DND-41 (cell line): ENCODE data around the gene SMURF1.

Experiments
- ATAC-seq: fragments of 200-7000 bp; cut with Tn5 transposase; 3 replicates; pipeline ENCODE4 v1.9.1; 2021; ENCODE audit warnings: low read depth; ENCODE audit not compliant: insufficient read depth
- DNase-seq: peaks from one replicate; pipeline ENCODE4 v3.0.0-alpha.2; 2020
- H2AFZ ChIP-seq: 2 replicates; pipeline ENCODE4 v1.6.0; 2012; ENCODE audit warnings: low read depth, low read length
- H3K27ac ChIP-seq: 2 replicates; pipeline ENCODE4 v1.5.1; 2012; ENCODE audit warnings: low read length, inconsistent platforms
- H3K27me3 ChIP-seq: fragments of 200-600 bp; sonication (generic); 2 replicates; pipeline ENCODE4 v1.6.0; 2012; ENCODE audit warnings: low read length, mild to moderate bottlenecking, inconsistent platforms; ENCODE audit not compliant: insufficient read depth, poor library complexity
- H3K36me3 ChIP-seq: 2 replicates; pipeline ENCODE4 v1.5.1; 2012; ENCODE audit warnings: low read length, inconsistent platforms; ENCODE audit not compliant: insufficient read depth
- H3K4me1 ChIP-seq: 2 replicates; pipeline ENCODE4 v1.5.1; 2012; ENCODE audit warnings: mild to moderate bottlenecking, low read length; ENCODE audit not compliant: insufficient read depth
- H3K4me2 ChIP-seq: 2 replicates; pipeline ENCODE4 v1.6.0; 2012; ENCODE audit warnings: mild to moderate bottlenecking, moderate library complexity, low read length, inconsistent platforms; ENCODE audit not compliant: insufficient read depth
- H3K4me3 ChIP-seq, 2 experiments: fragments of 200-600 bp in 1 of 2; shearing (Covaris generic) in 1 of 2; 2 replicates each; pipeline ENCODE4 v1.5.1; 2012 to 2016; ENCODE audit warnings: inconsistent platforms in 2 of 2, low read length in 2 of 2, mild to moderate bottlenecking in 2 of 2, low read depth in 1 of 2, moderate library complexity in 1 of 2
- H3K79me2 ChIP-seq: 2 replicates; pipeline ENCODE4 v1.6.0; 2012; ENCODE audit warnings: low read length, inconsistent platforms; ENCODE audit not compliant: insufficient read depth
- H3K9ac ChIP-seq: 2 replicates; pipeline ENCODE4 v1.6.0; 2012; ENCODE audit warnings: low read depth, mild to moderate bottlenecking, inconsistent platforms, low read length, moderate library complexity
- H3K9me3 ChIP-seq: 2 replicates; pipeline ENCODE4 v1.5.1; 2012; ENCODE audit warnings: low read length, moderate library complexity, mild to moderate bottlenecking, inconsistent platforms; ENCODE audit not compliant: insufficient read depth, severe bottlenecking
- H4K20me1 ChIP-seq: 2 replicates; pipeline ENCODE4 v1.6.0; 2012; ENCODE audit warnings: low read length; ENCODE audit not compliant: insufficient read depth
- EZH2 ChIP-seq: IDR thresholded peaks from 3 replicates; pipeline ENCODE4 v1.6.1; 2012; ENCODE audit warnings: borderline replicate concordance, low read depth, mild to moderate bottlenecking, moderate library complexity, low read length, inconsistent platforms; ENCODE audit not compliant: severe bottlenecking
- TF ChIP-seq, protein P1 (sequence below): IDR thresholded peaks from 2 replicates; pipeline ENCODE4 v1.5.1; 2012; ENCODE audit warnings: borderline replicate concordance, low read length, moderate library complexity, mild to moderate bottlenecking; ENCODE audit not compliant: poor library complexity, severe bottlenecking; ENCODE audit errors: extremely low read depth

SMURF1 gene

DNA sequence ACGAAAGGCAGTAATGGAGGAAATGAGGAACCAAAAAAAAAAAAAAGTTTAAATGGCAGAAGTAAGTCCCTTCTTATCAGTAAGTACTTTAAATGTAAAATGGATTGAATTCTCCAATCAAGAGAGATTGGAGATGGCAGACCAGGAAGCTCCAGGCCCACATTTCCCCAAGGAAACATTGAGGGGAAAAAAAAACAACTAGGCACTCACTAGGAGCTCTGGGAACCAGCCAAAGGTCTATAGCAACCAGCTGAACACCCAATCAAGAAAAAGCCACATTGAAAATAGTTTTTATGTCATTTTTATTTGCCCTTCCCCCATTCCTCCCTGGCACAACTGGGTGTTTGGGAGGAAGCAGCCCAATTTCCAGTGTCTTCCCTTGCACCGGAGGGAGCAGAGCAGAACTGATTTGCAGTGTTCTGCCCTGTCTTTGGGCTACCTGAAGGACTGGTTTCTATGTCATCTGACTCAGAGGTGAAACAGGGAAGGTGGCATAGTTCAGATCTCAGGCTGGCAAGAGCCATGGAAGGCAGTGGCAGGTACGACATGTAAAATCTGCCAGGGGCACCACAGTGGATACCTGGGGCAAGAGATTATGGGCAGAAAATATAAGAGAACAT lies 121.9 kb downstream of the SMURF1 start:
- Histone ChIP-seq H3K4me1 (no peaks in the 10 kb centered on the region), H4K20me1 (no peaks in the 10 kb centered on the region), H3K9ac (no peak overlapping the region), H3K79me2 (no peaks in the 10 kb centered on the region; the same call in 1 of the 2 replicates), H2AFZ (no peak overlapping the region), H3K9me3 (no peaks in the 10 kb centered on the region), H3K4me3 (no peak overlapping the region), H3K27ac (no peak overlapping the region), H3K36me3 (peaks cover 24% of the 10 kb centered on the region), H3K27me3 (no peaks in the 10 kb centered on the region), H3K4me2 (no peak overlapping the region)
- DNase-seq = no peak
- TF ChIP-seq, protein P1, sequence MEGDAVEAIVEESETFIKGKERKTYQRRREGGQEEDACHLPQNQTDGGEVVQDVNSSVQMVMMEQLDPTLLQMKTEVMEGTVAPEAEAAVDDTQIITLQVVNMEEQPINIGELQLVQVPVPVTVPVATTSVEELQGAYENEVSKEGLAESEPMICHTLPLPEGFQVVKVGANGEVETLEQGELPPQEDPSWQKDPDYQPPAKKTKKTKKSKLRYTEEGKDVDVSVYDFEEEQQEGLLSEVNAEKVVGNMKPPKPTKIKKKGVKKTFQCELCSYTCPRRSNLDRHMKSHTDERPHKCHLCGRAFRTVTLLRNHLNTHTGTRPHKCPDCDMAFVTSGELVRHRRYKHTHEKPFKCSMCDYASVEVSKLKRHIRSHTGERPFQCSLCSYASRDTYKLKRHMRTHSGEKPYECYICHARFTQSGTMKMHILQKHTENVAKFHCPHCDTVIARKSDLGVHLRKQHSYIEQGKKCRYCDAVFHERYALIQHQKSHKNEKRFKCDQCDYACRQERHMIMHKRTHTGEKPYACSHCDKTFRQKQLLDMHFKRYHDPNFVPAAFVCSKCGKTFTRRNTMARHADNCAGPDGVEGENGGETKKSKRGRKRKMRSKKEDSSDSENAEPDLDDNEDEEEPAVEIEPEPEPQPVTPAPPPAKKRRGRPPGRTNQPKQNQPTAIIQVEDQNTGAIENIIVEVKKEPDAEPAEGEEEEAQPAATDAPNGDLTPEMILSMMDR = no peak
- TF ChIP-seq EZH2 = no peak
- no peak for ATAC-seq

DNA sequence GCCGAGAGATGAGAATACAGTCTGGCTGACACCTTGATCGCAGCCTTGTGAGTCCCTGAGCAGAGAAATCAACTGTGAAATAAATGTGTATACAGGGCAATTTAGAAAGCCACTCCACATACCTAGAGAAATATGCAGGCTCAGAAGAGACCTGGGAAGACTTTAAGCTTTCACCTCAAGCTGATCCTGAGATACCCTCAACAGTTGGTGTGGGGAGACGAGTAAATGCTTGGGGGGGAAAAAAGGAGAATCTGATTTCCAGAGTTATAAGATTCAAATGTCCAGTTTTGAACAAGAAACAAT lies 123.5 kb downstream of the SMURF1 start:
- H2AFZ ChIP-seq = no peak overlapping the region
- no peak overlapping the region for H3K9ac ChIP-seq
- H3K9me3 ChIP-seq = no peaks in the 10 kb centered on the region
- no peak for ATAC-seq
- DNase-seq = no peak
- no peak overlapping the region for H3K4me2 ChIP-seq
- no peak overlapping the region for H3K4me3 ChIP-seq
- H3K79me2 ChIP-seq = no peaks in the 10 kb centered on the region; the same call in 1 of the 2 replicates
- TF ChIP-seq EZH2 = no peak
- TF ChIP-seq, protein P1 = no peak
- no peaks in the 10 kb centered on the region for H3K27me3 ChIP-seq
- H3K4me1 ChIP-seq = no peaks in the 10 kb centered on the region
- no peaks in the 10 kb centered on the region for H4K20me1 ChIP-seq
- H3K27ac ChIP-seq = no peak overlapping the region
- peaks cover 32% of the 10 kb centered on the region for H3K36me3 ChIP-seq

DNA sequence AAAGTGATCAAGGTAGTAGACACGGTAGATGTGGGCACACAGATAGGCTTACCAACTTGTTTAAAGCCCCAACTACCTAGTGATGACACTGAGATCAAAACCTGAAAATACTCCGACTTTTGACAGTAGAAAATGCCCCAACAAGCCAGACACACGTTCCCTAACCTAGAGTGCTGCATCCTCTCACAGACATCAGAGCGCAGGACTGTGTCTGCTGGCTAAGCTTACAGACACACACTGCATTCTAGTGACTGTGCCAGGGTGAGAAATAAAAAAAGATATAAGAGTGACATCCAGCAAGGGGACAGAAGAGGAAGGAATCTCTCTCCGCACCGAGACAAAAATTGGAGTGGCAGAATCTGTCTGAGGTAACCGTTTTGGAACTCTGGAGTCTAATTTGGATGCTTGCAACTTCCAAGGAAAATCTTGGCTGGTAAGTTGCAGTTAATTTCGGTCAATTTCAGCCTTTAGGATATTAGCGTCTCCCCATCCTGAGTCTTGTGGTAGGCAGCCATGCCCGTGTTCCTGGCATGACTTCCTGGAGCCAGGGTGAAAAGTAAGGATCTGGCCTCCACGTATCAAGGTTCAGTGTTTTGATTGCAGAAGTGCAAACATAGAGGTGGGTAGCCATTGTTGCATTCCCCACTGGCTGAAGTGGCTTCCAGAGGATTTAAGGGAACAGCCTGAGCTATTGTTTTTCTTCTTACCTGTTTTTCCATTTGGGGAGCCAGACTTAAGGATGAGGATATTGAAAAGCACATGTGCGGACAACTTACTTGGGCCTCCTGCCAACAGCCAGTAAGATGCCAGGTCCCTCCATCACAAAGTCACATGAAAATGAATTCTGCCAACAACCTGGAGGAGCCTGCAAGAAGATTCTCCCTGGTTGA lies 124.1 kb downstream of the SMURF1 start:
- no peaks in the 10 kb centered on the region for H3K27me3 ChIP-seq
- H3K79me2 ChIP-seq = no peaks in the 10 kb centered on the region; the same call in 1 of the 2 replicates
- no peak overlapping the region for H3K4me2 ChIP-seq
- H3K4me1 ChIP-seq = no peaks in the 10 kb centered on the region
- H3K27ac ChIP-seq = no peak overlapping the region
- no peak for ATAC-seq
- no peaks in the 10 kb centered on the region for H4K20me1 ChIP-seq
- no peak overlapping the region for H3K9ac ChIP-seq
- no peak overlapping the region for H3K4me3 ChIP-seq
- H2AFZ ChIP-seq = no peak overlapping the region
- H3K9me3 ChIP-seq = no peaks in the 10 kb centered on the region
- DNase-seq = no peak
- TF ChIP-seq, protein P1 = no peak
- TF ChIP-seq EZH2 = no peak
- H3K36me3 ChIP-seq = peaks cover 38% of the 10 kb centered on the region
